Keratinocyte (primary cell): Measurements from ENCODE around the gene RBFOX2.

Source experiments
- EZH2 ChIP-seq: IDR thresholded peaks from one replicate; pipeline ENCODE4 v1.6.1; 2012; ENCODE audit warnings: inconsistent platforms, mild to moderate bottlenecking, low read length, moderate library complexity
- TF ChIP-seq, protein P1 (sequence below), 3 experiments: IDR thresholded peaks in 1 of 3; conservative IDR thresholded peaks in 1 of 3; optimal IDR thresholded peaks in 1 of 3; 2 replicates in 2 of 3; 3 replicates in 1 of 3; pipeline versions ENCODE3 to v1.5.1; 2011; ENCODE audit warnings: low read length in 3 of 3, mild to moderate bottlenecking in 3 of 3, moderate library complexity in 2 of 3, control low read depth in 1 of 3, inconsistent platforms in 1 of 3; ENCODE audit not compliant: insufficient read depth in 2 of 3; ENCODE audit errors: extremely low read depth in 1 of 3

GRCh38 chr22:35734517-35734827 lies 294.2 kb downstream of the RBFOX2 start:
- TF ChIP-seq, protein P1, sequence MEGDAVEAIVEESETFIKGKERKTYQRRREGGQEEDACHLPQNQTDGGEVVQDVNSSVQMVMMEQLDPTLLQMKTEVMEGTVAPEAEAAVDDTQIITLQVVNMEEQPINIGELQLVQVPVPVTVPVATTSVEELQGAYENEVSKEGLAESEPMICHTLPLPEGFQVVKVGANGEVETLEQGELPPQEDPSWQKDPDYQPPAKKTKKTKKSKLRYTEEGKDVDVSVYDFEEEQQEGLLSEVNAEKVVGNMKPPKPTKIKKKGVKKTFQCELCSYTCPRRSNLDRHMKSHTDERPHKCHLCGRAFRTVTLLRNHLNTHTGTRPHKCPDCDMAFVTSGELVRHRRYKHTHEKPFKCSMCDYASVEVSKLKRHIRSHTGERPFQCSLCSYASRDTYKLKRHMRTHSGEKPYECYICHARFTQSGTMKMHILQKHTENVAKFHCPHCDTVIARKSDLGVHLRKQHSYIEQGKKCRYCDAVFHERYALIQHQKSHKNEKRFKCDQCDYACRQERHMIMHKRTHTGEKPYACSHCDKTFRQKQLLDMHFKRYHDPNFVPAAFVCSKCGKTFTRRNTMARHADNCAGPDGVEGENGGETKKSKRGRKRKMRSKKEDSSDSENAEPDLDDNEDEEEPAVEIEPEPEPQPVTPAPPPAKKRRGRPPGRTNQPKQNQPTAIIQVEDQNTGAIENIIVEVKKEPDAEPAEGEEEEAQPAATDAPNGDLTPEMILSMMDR (optimal IDR thresholded peaks at IDR 0.05 in 1 of 3, IDR thresholded peaks at IDR 0.05 in 1 of 3, conservative IDR thresholded peaks at IDR 0.05 in 1 of 3; ENCODE audit: extremely low read depth in 1 of 3, insufficient read depth in 2 of 3, low read length in 3 of 3) = no peak
- TF ChIP-seq EZH2 = no peak
